GM12878 (cell line): ENCODE data around the gene MYOCOS. TPM values are rescaled to one million over a fixed set of nuclear protein-coding genes. Genes with fewer than 3 reads are reported as not detected.

Experiments used
- ATAC-seq: fragments of 200-7000 bp; cut with Tn5 transposase; 3 replicates; pipeline ENCODE4 v1.9.1; 2020; ENCODE audit warnings: mild to moderate bottlenecking, moderate library complexity
- BruUV-seq: library from RNA; stranded (reverse); fragments of 400-500 nt; replicated peaks from 2 replicates; lab custom pipeline; 2021; lab: Mats Ljungman, UMichigan
- CTCF ChIA-PET: fragments of 300-600 bp; sonication (Branson Sonifier 250); formaldehyde crosslinking; extraction: SDS; loops from one replicate; lab custom pipeline; 2021; ENCODE audit warnings: inconsistent platforms; lab: Yijun Ruan, JAX
- POLR2A ChIA-PET: fragments of 350-600 bp; formaldehyde crosslinking; extraction: SDS; loops from one replicate; lab custom pipeline; 2021; ENCODE audit warnings: inconsistent platforms; lab: Charles Lee
- RAD21 ChIA-PET: fragments of 300-600 bp; sonication (Branson Sonifier 250); formaldehyde crosslinking; loops from one replicate; lab custom pipeline; 2023; ENCODE audit warnings: antibody characterized with exemption; ENCODE audit not compliant: unreplicated experiment; lab: Charles Lee
- SMC1A ChIA-PET: fragments of 300-600 bp; sonication (Branson Sonifier 250); formaldehyde crosslinking; loops from one replicate; lab custom pipeline; 2023; ENCODE audit not compliant: unreplicated experiment, uncharacterized antibody; lab: Charles Lee
- DNase-seq: peaks from one replicate; pipeline ENCODE4 v3.0.0-alpha.2; 2011; ENCODE audit warnings: low read depth, low spot score
- FAIRE-seq: peaks from 3 replicates; lab custom pipeline; 2011; peaks lifted over from hg19 to GRCh38; lab: Jason Lieb, UNC
- H2AFZ ChIP-seq: 2 replicates; pipeline ENCODE4 v1.6.0; 2011; ENCODE audit warnings: low read depth, low read length, control low read depth; ENCODE audit not compliant: control insufficient read depth
- H3K27ac ChIP-seq: 2 replicates; pipeline ENCODE4 v1.5.1; 2011; ENCODE audit warnings: control low read depth; ENCODE audit not compliant: control insufficient read depth, insufficient read depth
- H3K27me3 ChIP-seq, 2 experiments: replicated peaks in 1 of 2; 2 replicates each; pipeline versions ENCODE4 v1.6.0 to v1.6.1; 2011; ENCODE audit warnings: low read length in 1 of 2; ENCODE audit not compliant: control insufficient read depth in 2 of 2, insufficient read depth in 2 of 2
- H3K36me3 ChIP-seq, 2 experiments: 2 replicates each; pipeline ENCODE4 v1.5.1; 2011; ENCODE audit warnings: low read length in 1 of 2; ENCODE audit not compliant: control insufficient read depth in 2 of 2, insufficient read depth in 2 of 2
- H3K4me1 ChIP-seq: 2 replicates; pipeline ENCODE4 v1.6.1; 2011; ENCODE audit warnings: mild to moderate bottlenecking, low read length, moderate library complexity, mixed read lengths; ENCODE audit not compliant: control insufficient read depth, insufficient read depth
- H3K4me2 ChIP-seq: 2 replicates; pipeline ENCODE4 v1.6.0; 2011; ENCODE audit warnings: control low read depth; ENCODE audit not compliant: control insufficient read depth, insufficient read depth
- H3K4me3 ChIP-seq: fragments of 200-600 bp; sonication (generic); 2 replicates; pipeline ENCODE4 v1.5.1; 2016
- H3K79me2 ChIP-seq: 2 replicates; pipeline ENCODE4 v1.6.0; 2011; ENCODE audit warnings: low read length; ENCODE audit not compliant: control insufficient read depth, insufficient read depth
- H3K9ac ChIP-seq: 2 replicates; pipeline ENCODE4 v1.8.0; 2011; ENCODE audit warnings: low read length, control low read depth, mixed read lengths; ENCODE audit not compliant: control insufficient read depth, insufficient read depth
- H3K9me3 ChIP-seq: replicated peaks from 3 replicates; pipeline ENCODE4 v1.5.1; 2011; ENCODE audit warnings: mild to moderate bottlenecking, low read length; ENCODE audit not compliant: control insufficient read depth, insufficient read depth
- H4K20me1 ChIP-seq: 2 replicates; pipeline ENCODE4 v1.6.0; 2011; ENCODE audit not compliant: control insufficient read depth, insufficient read depth
- WGBS: methylation state at CpG from one replicate; pipeline ENCODE4 v1.1.6; 2016; ENCODE audit warnings: low lambda C conversion rate; ENCODE audit not compliant: insufficient replicate concordance, insufficient coverage; ENCODE audit errors: missing lambda C conversion rate; 5-methylcytosine and 5-hydroxymethylcytosine counted together
- in situ Hi-C: fragments of 300-500 bp; cut with MboI; formaldehyde crosslinking; loops from 9 replicates; pipeline ENCODE4 v1.14.3; 2018; ENCODE audit warnings: mixed read lengths
- intact Hi-C: fragments of 100-400 bp; cut with micrococcal nuclease; formaldehyde crosslinking; loops from one replicate; pipeline ENCODE4 v1.14.2; 2022; ENCODE audit not compliant: unreplicated experiment
- polyA plus RNA-seq, 11 experiments: library from polyadenylated mRNA; depleted of rRNA in 4 of 11; unstranded in 6 of 11; stranded (reverse) in 5 of 11; fragments of >200 nt; fragmentation: Nextera tagmentation in 4 of 11; fragmentation: Illumina TruSeq in 1 of 11; extraction: Ambion mirVana in 4 of 11; extraction: Trizol in 1 of 11; gene quantifications; 1 replicate in 1 of 11; 2 replicates in 10 of 11; pipeline versions ENCODE4 v1.2.1 to v1.2.3, GENCODE V29; 2011 to 2016; ENCODE audit warnings: inconsistent platforms in 2 of 11, missing spikeins in 2 of 11, low read depth in 1 of 11
- total RNA-seq, 4 experiments: library from RNA; depleted of rRNA in 3 of 4; stranded (reverse); fragments of >200 nt in 3 of 4; fragmentation: Illumina TruSeq in 1 of 4; extraction: Trizol in 1 of 4; gene quantifications; 2 replicates each; pipeline versions ENCODE4 v1.2.1 to v1.2.3, GENCODE V29; 2013 to 2021
- TF ChIP-seq, protein P1 (sequence below): IDR thresholded peaks from 2 replicates; pipeline ENCODE4 v1.6.1; 2011; ENCODE audit warnings: borderline replicate concordance, low read depth, mild to moderate bottlenecking, moderate library complexity, low read length; ENCODE audit not compliant: insufficient read depth, poor library complexity, severe bottlenecking

The MYOCOS gene
- total and polyA plus RNA-seq, 10 of the 15 experiments (the other 5 are each of a cell fraction or from before 2014, with no cell fraction given), result 0.12 to 0.24 (median 0.16) TPM; not detected in 4

DNA sequence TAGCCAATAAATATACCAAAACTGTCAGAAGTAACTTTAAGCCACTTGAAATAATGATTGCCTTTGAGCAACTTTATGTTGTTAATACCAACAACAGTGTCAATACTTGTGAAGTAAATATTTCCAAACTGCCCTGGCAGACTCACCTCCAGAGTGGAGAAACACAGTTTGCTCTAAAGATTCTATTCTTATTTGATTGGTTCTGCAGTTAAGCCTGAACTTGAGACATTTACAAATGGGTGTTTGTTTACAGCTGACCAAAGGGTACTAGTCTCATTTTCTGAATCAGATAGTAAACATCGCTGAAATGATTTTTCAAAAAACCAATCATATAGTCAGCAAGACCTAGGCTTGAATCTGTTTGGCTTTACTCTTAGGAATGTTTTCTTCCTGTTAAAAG, 31.8 kb downstream of the MYOCOS start:
- Histone ChIP-seq H3K27me3 (peaks cover 0 to 3% of the 10 kb centered on the region in 2 experiments; a peak in 1 of 4 replicates), H3K4me1 (no peaks in the 10 kb centered on the region), H3K9ac (no peak overlapping the region), H3K4me3 (no peak overlapping the region), H3K36me3 (no peaks in the 10 kb centered on the region), H3K27ac (no peak overlapping the region), H3K9me3 (no peaks in the 10 kb centered on the region), H3K4me2 (no peak overlapping the region), H4K20me1 (no peaks in the 10 kb centered on the region), H2AFZ (no peak overlapping the region), H3K79me2 (no peaks in the 10 kb centered on the region)
- TF ChIP-seq, protein P1, sequence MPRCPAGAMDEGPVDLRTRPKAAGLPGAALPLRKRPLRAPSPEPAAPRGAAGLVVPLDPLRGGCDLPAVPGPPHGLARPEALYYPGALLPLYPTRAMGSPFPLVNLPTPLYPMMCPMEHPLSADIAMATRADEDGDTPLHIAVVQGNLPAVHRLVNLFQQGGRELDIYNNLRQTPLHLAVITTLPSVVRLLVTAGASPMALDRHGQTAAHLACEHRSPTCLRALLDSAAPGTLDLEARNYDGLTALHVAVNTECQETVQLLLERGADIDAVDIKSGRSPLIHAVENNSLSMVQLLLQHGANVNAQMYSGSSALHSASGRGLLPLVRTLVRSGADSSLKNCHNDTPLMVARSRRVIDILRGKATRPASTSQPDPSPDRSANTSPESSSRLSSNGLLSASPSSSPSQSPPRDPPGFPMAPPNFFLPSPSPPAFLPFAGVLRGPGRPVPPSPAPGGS, result no peak
- ChIA-PET SMC1A (interaction anchor here (0.9 to 4.2 kb wide), 5 partner anchors 9 to 87 kb away, joined by 3 to 32 read pairs (median 5); no protein-coding TSS in a partner anchor), RAD21 (interaction anchor here (0.7 to 3.9 kb wide), 4 partner anchors 9 to 87 kb away, joined by 3 to 19 read pairs (median 6); no protein-coding TSS in a partner anchor), CTCF (interaction anchor here (0.8 to 7.3 kb wide), 11 partner anchors 9 to 341 kb away, joined by 3 to 68 read pairs (median 6); partner anchors contain the start of gene VAMP4), POLR2A (interaction anchor here (1.0 kb wide), 1 partner anchor 57 kb away, joined by 4 read pairs; no protein-coding TSS in a partner anchor)
- intact Hi-C loops (loop anchor here (2.0 kb wide), 1 partner anchor 331 kb away; no protein-coding TSS in a partner anchor), in situ Hi-C loops (no loop called here)
- FAIRE-seq, result no peak
- no peak for DNase-seq
- no TSS peak for BruUV-seq
- ATAC-seq, result no peak
- 100% methylated on average over 1 of the region's 1 CpG for WGBS
